Measurements from ENCODE around the gene SMYD3.

DNA sequence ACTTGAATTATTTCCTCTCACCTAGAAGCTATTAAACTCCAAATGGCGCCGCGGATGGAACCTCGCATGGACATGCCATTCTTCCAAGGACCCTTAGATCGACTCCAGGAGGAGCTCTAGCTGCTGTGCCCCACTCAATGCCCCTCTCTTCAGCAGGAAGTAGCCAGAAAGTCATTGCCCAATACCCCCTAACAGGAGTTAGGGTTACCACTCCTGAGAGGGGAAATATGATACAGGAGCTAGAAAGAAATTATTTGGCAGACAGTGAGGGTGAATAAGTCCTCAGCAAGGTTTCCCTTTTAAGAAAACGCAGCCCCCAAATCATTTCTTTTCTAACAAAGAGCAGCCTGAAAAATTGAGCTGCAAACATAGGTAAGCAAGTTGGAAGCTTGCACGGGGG is 30.4 kb upstream of the SMYD3 start:
- TF ChIP-seq, protein P1, sequence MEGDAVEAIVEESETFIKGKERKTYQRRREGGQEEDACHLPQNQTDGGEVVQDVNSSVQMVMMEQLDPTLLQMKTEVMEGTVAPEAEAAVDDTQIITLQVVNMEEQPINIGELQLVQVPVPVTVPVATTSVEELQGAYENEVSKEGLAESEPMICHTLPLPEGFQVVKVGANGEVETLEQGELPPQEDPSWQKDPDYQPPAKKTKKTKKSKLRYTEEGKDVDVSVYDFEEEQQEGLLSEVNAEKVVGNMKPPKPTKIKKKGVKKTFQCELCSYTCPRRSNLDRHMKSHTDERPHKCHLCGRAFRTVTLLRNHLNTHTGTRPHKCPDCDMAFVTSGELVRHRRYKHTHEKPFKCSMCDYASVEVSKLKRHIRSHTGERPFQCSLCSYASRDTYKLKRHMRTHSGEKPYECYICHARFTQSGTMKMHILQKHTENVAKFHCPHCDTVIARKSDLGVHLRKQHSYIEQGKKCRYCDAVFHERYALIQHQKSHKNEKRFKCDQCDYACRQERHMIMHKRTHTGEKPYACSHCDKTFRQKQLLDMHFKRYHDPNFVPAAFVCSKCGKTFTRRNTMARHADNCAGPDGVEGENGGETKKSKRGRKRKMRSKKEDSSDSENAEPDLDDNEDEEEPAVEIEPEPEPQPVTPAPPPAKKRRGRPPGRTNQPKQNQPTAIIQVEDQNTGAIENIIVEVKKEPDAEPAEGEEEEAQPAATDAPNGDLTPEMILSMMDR (IDR thresholded peaks at IDR 0.05), result no peak
- no peak for TF ChIP-seq POLR2A (IDR thresholded peaks at IDR 0.05)

Data from heart left ventricle (tissue), 13 donors.